ENCODE results near the gene SAMD8. TPM values are rescaled to one million over a fixed set of nuclear protein-coding genes. Genes with fewer than 3 reads are reported as not detected.

The SAMD8 gene
- total and polyA plus RNA-seq, 7 donors, result 2.1 to 37.5 (median 25.0) TPM

DNA sequence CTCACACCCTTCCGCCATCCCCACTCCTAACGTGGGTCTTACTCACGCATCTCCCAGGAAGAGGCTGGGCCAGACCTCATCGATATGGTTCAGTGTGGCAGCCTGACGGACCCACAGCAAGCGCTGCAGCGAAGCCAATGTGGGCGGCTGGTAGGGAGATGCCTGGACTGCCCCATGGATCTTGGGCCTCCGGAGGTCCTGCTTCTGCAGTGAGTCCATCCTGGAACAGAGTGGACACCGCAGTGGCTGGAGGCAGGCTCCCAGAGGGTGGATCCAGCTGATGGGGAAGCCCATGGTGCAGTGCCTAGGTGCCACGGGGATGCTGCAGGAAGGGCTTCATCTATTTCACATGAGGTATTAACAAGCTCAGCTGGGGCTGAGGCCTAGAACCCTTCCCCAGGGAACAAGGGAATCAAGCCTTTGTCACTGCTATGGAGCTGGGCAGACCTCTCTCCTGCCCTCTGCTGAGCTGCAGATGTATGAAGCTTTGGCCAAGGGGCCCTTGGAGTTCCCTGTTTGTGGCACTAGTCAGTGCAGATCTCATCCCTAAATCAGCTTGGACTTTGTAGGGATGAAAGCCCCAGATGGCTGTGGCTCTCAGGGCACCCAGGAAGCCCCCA is 13.7 kb upstream of the SAMD8 start:
- Histone ChIP-seq H3K27ac (no peak overlapping the region), H3K36me3 (no peaks in the 10 kb centered on the region), H3K9me3 (no peaks in the 10 kb centered on the region), H3K27me3 (no peaks in the 10 kb centered on the region), H3K4me3 (no peak overlapping the region), H3K4me1 (peaks cover 0 to 8% (median 5%) of the 10 kb centered on the region in 4 donors)
- TF ChIP-seq POLR2A (IDR thresholded peaks at IDR 0.05) (no peak), POLR2AphosphoS5 (IDR thresholded peaks at IDR 0.05) (no peak)
- TF ChIP-seq, protein P1, sequence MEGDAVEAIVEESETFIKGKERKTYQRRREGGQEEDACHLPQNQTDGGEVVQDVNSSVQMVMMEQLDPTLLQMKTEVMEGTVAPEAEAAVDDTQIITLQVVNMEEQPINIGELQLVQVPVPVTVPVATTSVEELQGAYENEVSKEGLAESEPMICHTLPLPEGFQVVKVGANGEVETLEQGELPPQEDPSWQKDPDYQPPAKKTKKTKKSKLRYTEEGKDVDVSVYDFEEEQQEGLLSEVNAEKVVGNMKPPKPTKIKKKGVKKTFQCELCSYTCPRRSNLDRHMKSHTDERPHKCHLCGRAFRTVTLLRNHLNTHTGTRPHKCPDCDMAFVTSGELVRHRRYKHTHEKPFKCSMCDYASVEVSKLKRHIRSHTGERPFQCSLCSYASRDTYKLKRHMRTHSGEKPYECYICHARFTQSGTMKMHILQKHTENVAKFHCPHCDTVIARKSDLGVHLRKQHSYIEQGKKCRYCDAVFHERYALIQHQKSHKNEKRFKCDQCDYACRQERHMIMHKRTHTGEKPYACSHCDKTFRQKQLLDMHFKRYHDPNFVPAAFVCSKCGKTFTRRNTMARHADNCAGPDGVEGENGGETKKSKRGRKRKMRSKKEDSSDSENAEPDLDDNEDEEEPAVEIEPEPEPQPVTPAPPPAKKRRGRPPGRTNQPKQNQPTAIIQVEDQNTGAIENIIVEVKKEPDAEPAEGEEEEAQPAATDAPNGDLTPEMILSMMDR (IDR thresholded peaks at IDR 0.05), result no peak
- no peak for DNase-seq
- WGBS, 2 donors, result 92 to 94% methylated on average over 11 of the region's 11 CpGs
- intact Hi-C loops (cut with DNase I), result no loop called here

DNA sequence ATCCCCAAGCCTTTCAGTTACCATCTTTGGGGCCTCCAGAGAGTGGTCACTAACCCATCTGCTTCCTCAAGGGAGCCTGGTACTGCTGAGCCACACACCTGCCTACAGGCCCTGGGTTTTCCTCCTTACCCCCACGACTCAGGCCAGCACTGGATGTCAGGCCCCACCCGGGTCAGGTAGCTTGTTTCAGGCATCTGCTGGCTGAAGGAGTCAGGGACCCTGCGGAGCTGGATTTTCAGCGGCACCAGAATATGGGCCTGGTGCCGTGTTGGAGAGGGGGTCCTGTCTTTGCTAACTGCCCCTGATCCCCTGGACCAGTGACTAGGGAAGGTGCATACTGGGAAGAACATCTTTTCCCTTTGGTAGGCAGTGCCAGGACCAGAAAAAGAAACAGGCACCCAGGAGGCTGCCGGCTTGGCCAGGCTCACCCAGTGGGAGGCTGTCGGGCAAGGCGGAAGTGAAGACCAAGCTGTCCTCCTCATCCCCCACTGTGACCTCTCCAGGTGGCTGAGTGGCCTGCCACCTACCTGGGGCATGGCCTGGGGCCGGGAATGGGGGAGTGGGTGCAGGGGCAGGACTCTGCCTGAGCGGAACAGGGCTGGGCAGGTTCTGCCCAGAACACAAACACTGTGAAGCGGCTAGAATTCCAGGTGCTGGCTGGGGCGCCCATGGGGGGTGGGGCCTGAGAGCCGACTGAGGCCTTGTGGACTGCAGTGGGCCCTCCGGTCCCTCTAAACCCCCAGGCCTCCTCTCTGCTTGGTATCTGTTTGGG is 12.4 kb upstream of the SAMD8 start:
- H3K27ac ChIP-seq, result no peak overlapping the region
- intact Hi-C loops (cut with DNase I), result no loop called here
- no peak overlapping the region for H3K4me3 ChIP-seq
- 75 to 90% methylated on average over 14 of the region's 14 CpGs for WGBS, 2 donors
- no peaks in the 10 kb centered on the region for H3K9me3 ChIP-seq
- H3K27me3 ChIP-seq, result no peaks in the 10 kb centered on the region
- H3K36me3 ChIP-seq, result no peaks in the 10 kb centered on the region
- no peak for DNase-seq
- H3K4me1 ChIP-seq, result peaks cover 0 to 8% (median 5%) of the 10 kb centered on the region in 4 donors
- no peak for TF ChIP-seq POLR2AphosphoS5 (IDR thresholded peaks at IDR 0.05)

DNA sequence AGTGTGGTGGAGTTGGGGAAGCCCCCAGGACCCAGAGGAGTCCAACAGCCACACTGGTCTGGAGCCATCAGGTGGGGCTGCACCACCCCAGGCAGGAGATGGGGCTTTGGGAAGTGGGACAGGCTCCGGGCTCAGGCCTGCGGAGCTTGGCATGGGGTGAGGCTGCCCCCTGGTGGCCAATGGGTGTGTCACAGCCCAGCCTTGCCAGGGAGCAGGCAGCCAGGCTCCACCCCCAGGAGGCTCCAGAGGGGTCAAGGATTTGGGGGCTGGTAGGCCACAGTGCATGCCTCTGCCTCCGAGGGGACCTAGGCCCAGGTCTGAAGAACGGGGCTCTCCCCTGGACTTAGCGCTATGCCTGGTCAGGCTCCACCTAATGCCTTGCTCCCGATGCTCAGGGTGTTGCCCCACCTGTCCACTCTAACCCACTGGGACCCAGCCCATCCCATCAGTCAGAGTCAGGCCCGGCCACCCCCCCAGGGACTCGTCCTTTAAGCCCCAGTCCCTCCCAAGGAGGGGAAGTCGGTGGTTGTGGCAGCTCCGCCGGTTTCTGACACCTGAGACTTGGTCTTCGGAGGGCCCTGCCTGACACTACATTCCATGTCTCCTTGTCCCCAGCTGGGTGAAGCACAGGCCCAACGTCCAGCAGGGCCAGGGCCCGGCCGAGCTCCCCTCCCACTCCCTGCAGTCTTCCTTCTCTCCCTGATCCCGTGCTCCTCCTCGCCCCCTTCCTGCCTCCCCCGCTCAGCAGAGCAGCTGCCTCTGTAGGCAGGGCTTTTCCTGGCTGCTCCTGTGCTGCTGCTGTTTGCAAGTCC is 11.3 kb upstream of the SAMD8 start:
- H3K4me3 ChIP-seq, result no peak overlapping the region
- no peaks in the 10 kb centered on the region for H3K27me3 ChIP-seq
- no peaks in the 10 kb centered on the region for H3K9me3 ChIP-seq
- whole genome bisulfite sequencing, 2 donors, result 29 to 33% methylated on average over 18 of the region's 18 CpGs
- TF ChIP-seq, protein P1 (IDR thresholded peaks at IDR 0.05), result peak; percentile 85 to 99 (median 97)
- no peak for TF ChIP-seq POLR2AphosphoS5 (IDR thresholded peaks at IDR 0.05)
- peak; percentile 88 for DNase-seq
- intact Hi-C loops (cut with DNase I), result loop anchor here (1.0 to 5.0 kb wide), 3 partner anchors 78 to 855 kb away; no protein-coding TSS in a partner anchor
- peaks cover 0 to 8% (median 5%) of the 10 kb centered on the region in 4 donors for H3K4me1 ChIP-seq
- H3K27ac ChIP-seq, result no peak overlapping the region
- H3K36me3 ChIP-seq, result no peaks in the 10 kb centered on the region

DNA sequence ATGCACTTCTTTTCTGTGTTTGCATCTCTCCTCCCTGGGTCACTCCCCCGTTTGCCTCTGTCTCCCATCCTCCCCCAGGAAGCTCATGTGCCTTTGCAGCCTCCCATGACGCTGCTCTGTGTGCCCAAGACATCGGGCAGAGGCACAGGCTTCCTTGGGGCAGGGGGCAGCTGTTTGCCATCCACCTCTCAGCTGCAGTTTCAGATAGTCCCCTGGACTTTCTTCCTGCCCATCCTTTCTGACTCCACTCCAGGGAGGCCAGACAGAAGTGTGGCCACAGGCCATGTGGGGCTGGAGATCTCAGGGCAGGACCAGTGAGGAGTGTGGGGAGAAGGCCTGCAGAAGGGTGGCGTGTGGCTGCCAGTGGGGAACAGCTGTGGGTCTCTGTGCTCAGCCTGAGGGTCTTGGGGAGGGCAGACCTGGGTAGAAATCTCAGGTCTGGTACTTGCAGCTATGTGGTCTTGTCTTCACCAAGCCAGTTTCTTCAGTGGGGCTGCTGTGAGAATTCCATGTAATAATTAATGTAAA is 10.6 kb upstream of the SAMD8 start:
- 76 to 82% methylated on average over 4 of the region's 4 CpGs for WGBS, 2 donors

More for the DNA sequence above, 10.6 kb upstream of the SAMD8 start:
- DNase-seq, result no peak
- Histone ChIP-seq H3K9me3 (no peaks in the 10 kb centered on the region), H3K27ac (no peak overlapping the region), H3K4me3 (no peak overlapping the region), H3K36me3 (no peaks in the 10 kb centered on the region), H3K4me1 (peaks cover 0 to 8% (median 5%) of the 10 kb centered on the region in 4 donors), H3K27me3 (no peaks in the 10 kb centered on the region)
- no peak for TF ChIP-seq EP300 (IDR thresholded peaks at IDR 0.05)
- TF ChIP-seq, protein P1 (IDR thresholded peaks at IDR 0.05), result no peak
- no peak for TF ChIP-seq POLR2A (IDR thresholded peaks at IDR 0.05)
- no peak for TF ChIP-seq POLR2AphosphoS5 (IDR thresholded peaks at IDR 0.05)
- intact Hi-C loops (cut with DNase I), result loop anchor here (1.0 to 5.0 kb wide), 3 partner anchors 79 to 856 kb away; no protein-coding TSS in a partner anchor

Measured in sigmoid colon (tissue), 7 donors.